Measurements from ENCODE around the gene QPCTL. TPM values are rescaled to one million over a fixed set of nuclear protein-coding genes. Genes with fewer than 3 reads are reported as not detected.
A peak's percentile ranks its signal among the peaks of the same experiment; 100 is the strongest.

Gene QPCTL
- total RNA-seq, 1 donor from 2014 or later = 11.6 TPM

- Histone ChIP-seq H3K27me3 (ENCODE audit: control insufficient read depth, insufficient read depth, low read length) (no peaks in the 10 kb centered on the region), H3K36me3 (ENCODE audit: control insufficient read depth, insufficient read depth, low read length) (no peaks in the 10 kb centered on the region), H3K4me3 (ENCODE audit: low read depth, low read length) (no peak overlapping the region)
- no peak for TF ChIP-seq CTCF (IDR thresholded peaks at IDR 0.05; ENCODE audit: insufficient read depth, low read length, severe bottlenecking)
- DNase-seq (ENCODE audit: low read depth) (no peak), FAIRE-seq (no peak)
Measured at GRCh38 chr19:45657520-45658167, 34.8 kb upstream of the QPCTL start.

- no peak overlapping the region for H3K4me3 ChIP-seq (ENCODE audit: low read depth, low read length)
- no peaks in the 10 kb centered on the region for H3K27me3 ChIP-seq (ENCODE audit: control insufficient read depth, insufficient read depth, low read length)
- no peak for FAIRE-seq
- no peak for DNase-seq (ENCODE audit: low read depth)
- no peak for TF ChIP-seq CTCF (IDR thresholded peaks at IDR 0.05; ENCODE audit: insufficient read depth, low read length, severe bottlenecking)
- no peaks in the 10 kb centered on the region for H3K36me3 ChIP-seq (ENCODE audit: control insufficient read depth, insufficient read depth, low read length)
Measured at GRCh38 chr19:45659096-45659729, 33.3 kb upstream of the QPCTL start.

GRCh38 chr19:45660636-45661035, 31.8 kb upstream of the QPCTL start:
- Histone ChIP-seq H3K4me3 (ENCODE audit: low read depth, low read length) (no peak overlapping the region), H3K27me3 (ENCODE audit: control insufficient read depth, insufficient read depth, low read length) (no peaks in the 10 kb centered on the region), H3K36me3 (ENCODE audit: control insufficient read depth, insufficient read depth, low read length) (no peaks in the 10 kb centered on the region)
- FAIRE-seq = no peak
- TF ChIP-seq CTCF (IDR thresholded peaks at IDR 0.05; ENCODE audit: insufficient read depth, low read length, severe bottlenecking) = no peak
- DNase-seq (ENCODE audit: low read depth) = no peak

GRCh38 chr19:45663800-45664199, 28.7 kb upstream of the QPCTL start:
- DNase-seq (ENCODE audit: low read depth) (no peak), FAIRE-seq (no peak)
- Histone ChIP-seq H3K4me3 (ENCODE audit: low read depth, low read length) (no peak overlapping the region), H3K36me3 (ENCODE audit: control insufficient read depth, insufficient read depth, low read length) (no peaks in the 10 kb centered on the region), H3K27me3 (ENCODE audit: control insufficient read depth, insufficient read depth, low read length) (no peaks in the 10 kb centered on the region)
- no peak for TF ChIP-seq CTCF (IDR thresholded peaks at IDR 0.05; ENCODE audit: insufficient read depth, low read length, severe bottlenecking)

- TF ChIP-seq CTCF (IDR thresholded peaks at IDR 0.05; ENCODE audit: insufficient read depth, low read length, severe bottlenecking) = no peak
- Histone ChIP-seq H3K4me3 (ENCODE audit: low read depth, low read length) (no peak overlapping the region), H3K36me3 (ENCODE audit: control insufficient read depth, insufficient read depth, low read length) (no peaks in the 10 kb centered on the region), H3K27me3 (ENCODE audit: control insufficient read depth, insufficient read depth, low read length) (no peaks in the 10 kb centered on the region)
- peak; percentile 66 for FAIRE-seq
- no peak for DNase-seq (ENCODE audit: low read depth)
Measured at GRCh38 chr19:45664575-45664974, 27.9 kb upstream of the QPCTL start.
